ENCODE measurements around the gene ZCCHC2. TPM values are rescaled to one million over a fixed set of nuclear protein-coding genes. Genes with fewer than 3 reads are reported as not detected.

The ZCCHC2 gene
- total RNA-seq, 3 donors from 2014 or later = 24.3 to 36.3 (median 26.2) TPM

- TF ChIP-seq POLR2AphosphoS5 (IDR thresholded peaks at IDR 0.05) (no peak), POLR2A (IDR thresholded peaks at IDR 0.05) (no peak), CTCF (IDR thresholded peaks at IDR 0.05) (no peak)
- Histone ChIP-seq H3K27ac (no peak overlapping the region), H3K36me3 (no peaks in the 10 kb centered on the region), H3K4me3 (peak overlapping the region in 2 of 3 donors; percentile 39 to 55), H3K9me3 (peaks cover 0 to 6% of the 10 kb centered on the region in 2 donors), H3K4me1 (no peaks in the 10 kb centered on the region), H3K27me3 (no peaks in the 10 kb centered on the region)
- intact Hi-C loops (cut with DNase I; ENCODE audit: low total_unique reads) = no loop called here
- no peak for DNase-seq (ENCODE audit: low spot score in 2 of 2)
Observed at GRCh38 chr18:62611453-62612288, 88.8 kb downstream of the ZCCHC2 start.

GRCh38 chr18:62612289-62612645 is 89.4 kb downstream of the ZCCHC2 start:
- no peak for TF ChIP-seq POLR2AphosphoS5 (IDR thresholded peaks at IDR 0.05)
- TF ChIP-seq POLR2A (IDR thresholded peaks at IDR 0.05) = no peak
- TF ChIP-seq CTCF (IDR thresholded peaks at IDR 0.05) = no peak
- Histone ChIP-seq H3K27ac (no peak overlapping the region), H3K27me3 (no peaks in the 10 kb centered on the region), H3K4me1 (no peaks in the 10 kb centered on the region), H3K4me3 (no peak overlapping the region), H3K9me3 (peaks cover 0 to 3% of the 10 kb centered on the region in 2 donors), H3K36me3 (no peaks in the 10 kb centered on the region)
- intact Hi-C loops (cut with DNase I; ENCODE audit: low total_unique reads) = no loop called here
- DNase-seq (ENCODE audit: low spot score in 2 of 2) = no peak

DNA sequence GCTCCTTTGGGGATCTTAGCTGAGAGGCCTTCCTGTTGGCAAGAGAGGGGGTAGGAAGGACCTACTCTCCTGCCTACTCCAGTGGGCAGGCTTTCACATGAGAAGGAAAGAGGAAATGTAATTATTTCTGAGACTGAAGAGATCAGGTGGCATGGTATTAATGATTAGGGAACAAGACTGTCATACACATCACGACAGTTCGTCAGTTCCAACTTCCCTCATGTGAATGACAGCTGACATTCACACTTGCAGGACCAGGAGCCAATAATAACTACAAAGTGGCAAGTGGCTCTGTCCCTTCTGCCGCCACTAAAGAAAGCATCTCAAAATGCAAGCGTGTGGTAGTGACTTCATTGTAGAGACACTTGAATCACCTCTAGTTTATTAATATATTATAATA is 90.0 kb downstream of the ZCCHC2 start:
- no peak for DNase-seq (ENCODE audit: low spot score in 2 of 2)
- H3K4me1 ChIP-seq = no peaks in the 10 kb centered on the region
- no peak overlapping the region for H3K27ac ChIP-seq
- H3K36me3 ChIP-seq = no peaks in the 10 kb centered on the region
- H3K9me3 ChIP-seq = no peaks in the 10 kb centered on the region
- TF ChIP-seq CTCF (IDR thresholded peaks at IDR 0.05) = no peak
- no peak for TF ChIP-seq POLR2A (IDR thresholded peaks at IDR 0.05)
- TF ChIP-seq POLR2AphosphoS5 (IDR thresholded peaks at IDR 0.05) = no peak
- intact Hi-C loops (cut with DNase I; ENCODE audit: low total_unique reads) = no loop called here
- H3K27me3 ChIP-seq = no peaks in the 10 kb centered on the region
- H3K4me3 ChIP-seq = no peak overlapping the region

- intact Hi-C loops (cut with DNase I; ENCODE audit: low total_unique reads) = no loop called here
- Histone ChIP-seq H3K36me3 (no peaks in the 10 kb centered on the region), H3K27me3 (no peaks in the 10 kb centered on the region), H3K27ac (no peak overlapping the region), H3K4me1 (no peaks in the 10 kb centered on the region), H3K9me3 (no peaks in the 10 kb centered on the region), H3K4me3 (no peak overlapping the region)
- TF ChIP-seq POLR2AphosphoS5 (IDR thresholded peaks at IDR 0.05) (no peak), CTCF (IDR thresholded peaks at IDR 0.05) (no peak), POLR2A (IDR thresholded peaks at IDR 0.05) (no peak)
- DNase-seq (ENCODE audit: low spot score in 2 of 2) = no peak
Observed at GRCh38 chr18:62614494-62614893, 91.7 kb downstream of the ZCCHC2 start.

- intact Hi-C loops (cut with DNase I; ENCODE audit: low total_unique reads) = no loop called here
- Histone ChIP-seq H3K9me3 (no peaks in the 10 kb centered on the region), H3K4me3 (no peak overlapping the region), H3K36me3 (no peaks in the 10 kb centered on the region), H3K27ac (no peak overlapping the region), H3K4me1 (no peaks in the 10 kb centered on the region), H3K27me3 (no peaks in the 10 kb centered on the region)
- DNase-seq (ENCODE audit: low spot score in 2 of 2) = no peak
- TF ChIP-seq POLR2AphosphoS5 (IDR thresholded peaks at IDR 0.05) (no peak), POLR2A (IDR thresholded peaks at IDR 0.05) (no peak), CTCF (IDR thresholded peaks at IDR 0.05) (no peak)
Observed at GRCh38 chr18:62616331-62616805, 93.5 kb downstream of the ZCCHC2 start.

Data from breast epithelium (tissue), 4 donors.